Vagina (tissue), 2 donors: ENCODE data around the gene CNPY3.

Experiments used
- POLR2A ChIP-seq, 2 donors: fragments of 450-650 bp; IDR thresholded peaks; one replicate each; pipeline ENCODE4 v1.6.1; 2017; ENCODE audit warnings: antibody characterized with exemption in 2 of 2, mild to moderate bottlenecking in 2 of 2, moderate library complexity in 2 of 2
- POLR2AphosphoS5 ChIP-seq, 2 donors: sonication (generic); formaldehyde crosslinking; IDR thresholded peaks; one replicate each; pipeline ENCODE4 v1.9.0; 2017; ENCODE audit warnings: antibody characterized with exemption in 2 of 2, mild to moderate bottlenecking in 2 of 2, low read depth in 1 of 2; ENCODE audit not compliant: insufficient read depth in 1 of 2
- TF ChIP-seq, protein P1 (sequence below), 3 experiments: fragments of 450-650 bp in 2 of 3; fragments of 200-600 bp in 1 of 3; sonication (generic) in 1 of 3; IDR thresholded peaks; one replicate each; pipeline ENCODE4 v1.5.1; 2017 to 2019; ENCODE audit warnings: antibody characterized with exemption in 3 of 3, mild to moderate bottlenecking in 2 of 3, moderate library complexity in 2 of 3

DNA sequence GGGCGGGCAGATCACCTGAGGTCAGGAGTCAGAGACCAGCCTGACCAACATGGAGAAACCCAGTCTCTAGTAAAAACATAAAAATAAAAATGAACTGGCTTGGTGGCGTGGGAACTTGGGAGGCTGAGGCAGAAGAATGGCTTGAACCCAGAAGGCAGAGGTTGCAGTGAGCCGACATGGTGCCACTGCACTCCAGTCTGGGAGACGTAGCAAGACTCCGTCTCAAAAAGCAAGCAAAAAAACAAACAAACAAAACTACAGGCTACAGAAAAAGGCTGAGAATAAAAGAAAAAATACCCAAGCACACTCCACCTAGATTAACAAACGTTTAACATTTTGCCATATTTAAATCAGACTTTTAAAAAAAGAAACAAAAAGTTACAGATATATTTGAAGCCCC, 7.5 kb upstream of the CNPY3 start:
- no peak for TF ChIP-seq POLR2A (IDR thresholded peaks at IDR 0.05)
- TF ChIP-seq, protein P1, sequence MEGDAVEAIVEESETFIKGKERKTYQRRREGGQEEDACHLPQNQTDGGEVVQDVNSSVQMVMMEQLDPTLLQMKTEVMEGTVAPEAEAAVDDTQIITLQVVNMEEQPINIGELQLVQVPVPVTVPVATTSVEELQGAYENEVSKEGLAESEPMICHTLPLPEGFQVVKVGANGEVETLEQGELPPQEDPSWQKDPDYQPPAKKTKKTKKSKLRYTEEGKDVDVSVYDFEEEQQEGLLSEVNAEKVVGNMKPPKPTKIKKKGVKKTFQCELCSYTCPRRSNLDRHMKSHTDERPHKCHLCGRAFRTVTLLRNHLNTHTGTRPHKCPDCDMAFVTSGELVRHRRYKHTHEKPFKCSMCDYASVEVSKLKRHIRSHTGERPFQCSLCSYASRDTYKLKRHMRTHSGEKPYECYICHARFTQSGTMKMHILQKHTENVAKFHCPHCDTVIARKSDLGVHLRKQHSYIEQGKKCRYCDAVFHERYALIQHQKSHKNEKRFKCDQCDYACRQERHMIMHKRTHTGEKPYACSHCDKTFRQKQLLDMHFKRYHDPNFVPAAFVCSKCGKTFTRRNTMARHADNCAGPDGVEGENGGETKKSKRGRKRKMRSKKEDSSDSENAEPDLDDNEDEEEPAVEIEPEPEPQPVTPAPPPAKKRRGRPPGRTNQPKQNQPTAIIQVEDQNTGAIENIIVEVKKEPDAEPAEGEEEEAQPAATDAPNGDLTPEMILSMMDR (IDR thresholded peaks at IDR 0.05), result no peak
- TF ChIP-seq POLR2AphosphoS5 (IDR thresholded peaks at IDR 0.05; ENCODE audit: insufficient read depth in 1 of 2, low read depth in 1 of 2), result no peak
